Fibroblast of the aortic adventitia (primary cell): Measurements from ENCODE around the gene FBXO11. TPM values are rescaled to one million over a fixed set of nuclear protein-coding genes. Genes with fewer than 3 reads are reported as not detected.
"Not testable (repeated sequence)": the region's sequence is repeated elsewhere in the genome, so short reads cannot be mapped to it uniquely, and the experiment has no call there.

ENCODE experiments used
- DNase-seq: peaks from one replicate; pipeline ENCODE4 v3.0.0-alpha.2; 2010; ENCODE audit warnings: low read depth
- H3K4me3 ChIP-seq: 2 replicates; pipeline ENCODE4 v1.5.1; 2011; ENCODE audit warnings: low read depth, mild to moderate bottlenecking, control low read depth, low read length, moderate library complexity
- total RNA-seq: library from RNA; depleted of rRNA; stranded (reverse); fragments of >200 nt; gene quantifications from 2 replicates; pipeline ENCODE4 v1.2.3, GENCODE V29; 2012; ENCODE audit warnings: low replicate concordance
- TF ChIP-seq, protein P1 (sequence below): IDR thresholded peaks from 2 replicates; pipeline ENCODE4 v1.5.1; 2011; ENCODE audit warnings: mild to moderate bottlenecking, low read length, control low read depth, inconsistent platforms; ENCODE audit not compliant: insufficient read depth

FBXO11 gene
- total RNA-seq, 1 donor, result 50.7 TPM

DNA sequence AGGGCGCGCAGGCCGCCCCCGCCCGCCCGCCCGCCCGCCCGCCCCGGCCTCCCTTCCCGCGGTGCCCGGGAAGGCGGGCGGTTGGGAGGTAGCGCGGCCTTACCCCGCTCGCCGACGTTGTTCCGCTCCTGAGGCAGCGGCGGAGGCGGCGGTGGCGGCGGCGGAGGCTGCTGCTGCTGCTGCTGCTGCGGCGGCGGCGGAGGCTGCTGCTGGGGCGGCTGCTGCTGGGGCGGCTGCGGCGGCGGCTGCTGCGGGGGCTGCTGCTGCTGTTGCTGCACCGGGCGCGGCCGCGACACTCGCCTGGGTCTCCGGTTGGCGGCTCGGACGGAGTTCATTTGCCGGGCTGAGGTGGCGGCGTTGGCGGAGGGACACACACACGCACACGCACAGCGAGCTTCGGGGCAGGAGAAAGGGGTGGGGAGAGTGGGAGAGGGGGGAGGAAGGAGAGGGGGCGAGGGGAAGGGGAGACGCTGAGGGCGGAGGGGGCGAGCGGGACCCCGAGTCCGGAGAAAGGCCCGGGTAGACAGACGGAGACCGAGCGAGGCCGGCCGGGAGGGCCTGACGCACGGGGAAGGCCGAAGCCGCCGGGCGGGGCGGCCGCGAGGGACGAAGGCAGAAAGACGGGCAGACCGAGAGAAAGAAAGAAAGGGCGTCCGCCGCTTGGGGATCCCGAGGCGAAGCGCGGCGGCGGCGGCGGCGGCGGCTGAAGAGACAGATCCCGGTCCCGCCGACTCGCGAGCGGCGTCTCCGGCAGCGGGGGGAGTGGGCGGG, 727 bp downstream of the FBXO11 start:
- peak overlapping the region; percentile 84 for H3K4me3 ChIP-seq
- DNase-seq, result peak; percentile 47
- TF ChIP-seq, protein P1, sequence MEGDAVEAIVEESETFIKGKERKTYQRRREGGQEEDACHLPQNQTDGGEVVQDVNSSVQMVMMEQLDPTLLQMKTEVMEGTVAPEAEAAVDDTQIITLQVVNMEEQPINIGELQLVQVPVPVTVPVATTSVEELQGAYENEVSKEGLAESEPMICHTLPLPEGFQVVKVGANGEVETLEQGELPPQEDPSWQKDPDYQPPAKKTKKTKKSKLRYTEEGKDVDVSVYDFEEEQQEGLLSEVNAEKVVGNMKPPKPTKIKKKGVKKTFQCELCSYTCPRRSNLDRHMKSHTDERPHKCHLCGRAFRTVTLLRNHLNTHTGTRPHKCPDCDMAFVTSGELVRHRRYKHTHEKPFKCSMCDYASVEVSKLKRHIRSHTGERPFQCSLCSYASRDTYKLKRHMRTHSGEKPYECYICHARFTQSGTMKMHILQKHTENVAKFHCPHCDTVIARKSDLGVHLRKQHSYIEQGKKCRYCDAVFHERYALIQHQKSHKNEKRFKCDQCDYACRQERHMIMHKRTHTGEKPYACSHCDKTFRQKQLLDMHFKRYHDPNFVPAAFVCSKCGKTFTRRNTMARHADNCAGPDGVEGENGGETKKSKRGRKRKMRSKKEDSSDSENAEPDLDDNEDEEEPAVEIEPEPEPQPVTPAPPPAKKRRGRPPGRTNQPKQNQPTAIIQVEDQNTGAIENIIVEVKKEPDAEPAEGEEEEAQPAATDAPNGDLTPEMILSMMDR, result no peak

DNA sequence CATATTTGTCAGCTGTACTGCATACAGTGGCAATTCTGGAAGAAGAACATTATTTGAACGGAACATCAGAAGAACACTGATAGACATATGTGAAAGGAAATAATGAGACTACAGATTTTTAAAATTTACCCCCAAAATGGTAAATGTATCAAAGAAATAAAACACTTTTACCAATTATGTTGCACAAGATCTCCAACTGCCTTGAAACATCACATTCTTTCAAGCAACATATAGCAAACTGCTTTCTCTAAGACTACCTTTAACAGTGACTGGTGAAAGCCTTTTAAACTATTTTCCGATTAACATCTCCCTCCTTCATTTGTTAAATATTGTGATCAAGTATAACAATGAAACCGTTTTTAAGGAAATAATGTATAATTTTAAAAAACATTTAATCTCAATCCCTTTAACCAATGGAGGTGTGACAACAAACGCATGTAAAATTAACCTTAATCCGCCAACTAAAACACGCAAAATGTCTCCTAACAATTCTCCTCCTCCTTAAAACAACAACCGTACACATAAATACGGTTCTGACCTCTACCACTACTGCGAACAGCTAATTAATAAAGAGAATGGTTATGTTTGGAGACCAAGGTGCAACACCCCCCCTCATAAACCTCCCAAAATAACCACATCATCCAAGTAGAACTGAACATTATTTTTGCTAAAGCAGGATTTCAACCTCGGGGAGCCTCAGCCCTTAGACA, 2.4 kb downstream of the FBXO11 start:
- TF ChIP-seq, protein P1, result no peak
- peak overlapping the region; percentile 84 for H3K4me3 ChIP-seq
- DNase-seq, result peak; percentile 19

DNA sequence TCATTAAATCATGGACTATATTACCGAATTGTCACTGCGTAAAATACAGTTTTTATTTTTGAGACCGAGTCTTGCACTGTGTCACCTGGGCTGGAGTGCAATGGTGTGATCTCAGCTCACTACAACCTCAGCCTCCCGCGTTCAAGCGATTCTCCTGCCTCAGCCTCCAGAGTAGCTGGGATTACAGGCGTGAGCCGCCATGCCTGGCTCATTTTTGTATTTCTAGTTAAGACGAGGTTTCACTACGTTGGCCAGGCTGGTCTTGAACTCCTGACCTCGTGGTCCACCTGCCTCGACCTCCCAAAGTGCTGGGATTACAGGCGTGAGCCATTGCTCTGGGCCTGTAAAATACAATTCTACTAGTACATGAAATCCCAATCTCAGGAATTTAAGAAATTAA, 4.4 kb downstream of the FBXO11 start:
- not testable (repeated sequence) for H3K4me3 ChIP-seq, DNase-seq

DNA sequence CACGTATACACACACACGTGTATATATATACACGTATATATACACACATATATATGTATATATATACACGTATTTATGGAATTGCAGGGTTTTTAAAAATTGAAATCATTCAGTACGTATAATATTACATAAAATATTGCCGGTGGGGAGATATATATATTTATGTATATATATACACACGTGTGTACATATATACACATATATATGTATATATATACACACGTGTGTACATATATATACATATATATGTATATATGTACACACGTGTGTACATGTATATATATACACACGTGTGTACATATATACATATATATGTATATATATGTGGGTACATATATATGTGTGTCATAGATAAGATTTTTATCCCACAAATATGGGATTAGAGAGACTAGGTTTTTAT, 5.4 kb downstream of the FBXO11 start:
- no peak overlapping the region for H3K4me3 ChIP-seq
- TF ChIP-seq, protein P1, result no peak
- no peak for DNase-seq

DNA sequence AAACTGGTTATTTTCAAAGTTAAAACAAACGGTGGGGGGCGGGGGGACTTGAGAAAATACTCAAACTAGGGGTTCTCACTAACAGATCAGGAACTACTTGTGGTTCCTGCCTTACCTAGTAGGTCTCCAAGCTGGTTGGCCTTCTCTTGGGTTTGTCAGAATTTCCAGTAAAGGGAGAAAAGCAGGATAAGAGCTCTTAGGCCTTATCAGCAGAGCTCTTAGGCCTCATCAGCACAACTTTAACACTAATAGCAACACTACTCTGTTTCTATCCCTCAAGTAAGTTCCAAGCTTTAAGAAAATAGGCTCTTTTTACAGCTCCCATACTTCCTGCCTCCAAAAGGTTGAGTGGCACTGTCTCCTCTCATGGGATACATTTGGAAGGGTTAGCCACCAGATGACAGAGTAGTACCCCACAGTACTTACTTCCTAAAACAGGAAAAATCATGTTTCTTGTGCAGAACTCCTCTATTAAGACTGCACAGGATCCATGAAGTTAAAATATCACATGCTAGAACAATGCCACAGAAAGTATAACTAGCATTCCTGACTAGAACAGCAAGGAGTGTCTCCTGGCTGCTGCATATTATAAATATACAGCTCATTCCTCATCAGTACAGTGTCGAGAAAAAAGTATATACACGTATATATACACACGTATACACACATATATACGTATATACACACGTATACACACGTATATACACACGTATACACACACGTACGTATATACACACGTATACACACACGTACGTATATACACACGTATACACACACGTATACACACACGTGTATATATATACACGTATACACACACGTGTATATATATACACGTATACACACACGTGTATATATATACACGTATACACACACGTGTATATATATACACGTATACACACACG, 6.1 kb downstream of the FBXO11 start:
- DNase-seq, result peak; percentile 28
- no peak overlapping the region for H3K4me3 ChIP-seq
- TF ChIP-seq, protein P1, result no peak

DNA sequence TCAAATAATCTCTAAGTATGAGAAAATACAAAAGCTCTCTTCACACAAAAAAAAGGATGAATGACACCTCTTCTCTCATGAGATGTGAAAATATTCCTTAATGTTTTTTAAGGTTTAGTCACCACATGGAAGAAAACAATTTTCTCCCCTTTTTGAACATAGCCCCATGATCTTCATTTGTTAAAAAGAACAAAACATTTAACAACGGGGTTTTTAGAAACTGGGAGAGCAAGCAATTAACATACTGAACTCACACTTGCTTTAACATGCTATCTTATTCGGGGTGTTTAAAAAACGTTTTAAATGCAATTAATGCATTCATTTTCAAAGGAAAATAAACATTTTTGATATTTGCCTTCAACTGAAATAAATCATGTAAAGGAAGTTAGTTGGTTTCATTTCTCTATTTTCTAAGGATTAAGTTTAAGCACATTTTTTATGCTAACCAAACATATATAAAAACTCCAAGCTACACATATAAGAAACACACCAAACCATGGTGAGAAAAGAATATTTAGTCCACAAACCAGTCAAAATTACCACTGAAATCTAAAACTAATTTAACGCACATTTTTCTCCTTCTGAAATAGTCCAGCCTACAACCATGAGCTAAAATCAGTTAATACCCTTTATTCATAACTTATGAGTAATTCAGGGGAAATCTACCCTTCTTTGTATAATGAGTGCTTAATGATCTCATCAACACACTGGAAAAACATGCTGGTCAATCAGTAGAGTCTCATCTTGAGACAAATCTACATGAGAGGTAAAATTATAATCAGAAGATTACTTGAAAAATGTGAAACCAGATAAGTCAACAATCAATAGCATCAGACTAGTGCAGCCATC, 8.2 kb downstream of the FBXO11 start:
- no peak for DNase-seq
- H3K4me3 ChIP-seq, result no peak overlapping the region
- TF ChIP-seq, protein P1, result no peak

DNA sequence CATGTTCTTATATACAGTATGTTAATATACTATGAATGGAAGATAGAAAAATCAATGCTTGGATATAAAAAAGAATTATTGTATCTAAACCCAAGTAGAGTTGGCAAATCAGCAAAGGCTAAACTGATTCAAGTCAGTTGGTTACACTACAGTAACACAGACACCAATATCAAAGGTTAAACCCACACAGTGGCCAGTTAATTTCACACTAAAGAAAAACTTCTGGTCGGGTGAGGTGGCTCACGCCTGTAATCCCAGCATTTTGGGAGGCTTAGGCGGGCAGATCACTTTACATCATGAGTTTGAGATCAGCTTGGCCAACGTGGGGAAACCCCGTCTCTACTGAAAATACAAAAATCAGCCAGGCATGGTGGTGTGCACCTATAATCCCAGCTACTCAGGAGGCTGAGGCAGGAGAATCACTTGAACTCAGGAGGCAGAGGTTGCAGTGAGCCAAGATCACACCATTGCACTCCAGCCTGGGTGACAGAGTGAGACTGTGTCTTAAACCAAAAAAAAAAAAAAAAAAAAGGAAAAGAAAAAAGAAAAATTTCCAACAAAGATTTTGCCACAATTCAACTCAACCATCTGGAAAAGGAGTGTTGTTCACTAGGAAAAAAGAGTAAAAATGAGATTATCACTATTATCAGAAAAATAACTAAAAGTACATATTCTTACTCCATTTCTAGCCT, 9.0 kb downstream of the FBXO11 start:
- not testable (repeated sequence) for H3K4me3 ChIP-seq, DNase-seq
